GM23338 (cell line): ENCODE measurements around the gene SLC38A8. TPM values are rescaled to one million over a fixed set of nuclear protein-coding genes. Genes with fewer than 3 reads are reported as not detected.

ENCODE experiments used
- ATAC-seq: fragments of 200-7000 bp; cut with Tn5 transposase; 3 replicates; pipeline ENCODE4 v1.9.1; 2020
- DNase-seq: peaks from one replicate; pipeline ENCODE4 v3.0.0-alpha.2; 2015; ENCODE audit warnings: low spot score
- H2AFZ ChIP-seq: fragments of 200-600 bp; sonication (generic); 2 replicates; pipeline ENCODE4 v1.8.0; 2016; ENCODE audit warnings: antibody characterized with exemption, mild to moderate bottlenecking, moderate library complexity
- H3F3A ChIP-seq: fragments of 200-600 bp; sonication (generic); replicated peaks from 2 replicates; pipeline ENCODE4 v1.8.0; 2017; ENCODE audit warnings: antibody characterized with exemption, mixed run types, low read depth
- H3K27ac ChIP-seq: fragments of 200-600 bp; sonication (generic); 2 replicates; pipeline ENCODE4 v1.6.1; 2016; ENCODE audit warnings: low read depth
- H3K27me3 ChIP-seq: fragments of 200-600 bp; sonication (generic); 2 replicates; pipeline ENCODE4 v1.8.0; 2016; ENCODE audit warnings: mild to moderate bottlenecking, mixed run types, moderate library complexity; ENCODE audit not compliant: insufficient read depth
- H3K36me3 ChIP-seq: fragments of 200-600 bp; sonication (generic); 2 replicates; pipeline ENCODE4 v1.8.0; 2016; ENCODE audit warnings: mild to moderate bottlenecking; ENCODE audit not compliant: insufficient read depth
- H3K4me1 ChIP-seq: fragments of 200-600 bp; sonication (generic); 2 replicates; pipeline ENCODE4 v1.8.0; 2016; ENCODE audit warnings: mild to moderate bottlenecking, moderate library complexity; ENCODE audit not compliant: insufficient read depth
- H3K4me2 ChIP-seq: fragments of 200-600 bp; sonication (generic); 2 replicates; pipeline ENCODE4 v1.7.1; 2017; ENCODE audit warnings: mixed run types
- H3K4me3 ChIP-seq: fragments of 200-600 bp; sonication (generic); 2 replicates; pipeline ENCODE4 v1.6.1; 2016; ENCODE audit warnings: mixed run types
- H3K79me2 ChIP-seq: fragments of 200-600 bp; sonication (generic); replicated peaks from 2 replicates; pipeline ENCODE4 v1.8.0; 2017; ENCODE audit warnings: mild to moderate bottlenecking; ENCODE audit not compliant: insufficient read depth
- H3K9me2 ChIP-seq: fragments of 200-600 bp; sonication (generic); 2 replicates; pipeline ENCODE4 v1.8.0; 2017; ENCODE audit not compliant: insufficient read depth
- H4K20me1 ChIP-seq: fragments of 200-600 bp; sonication (generic); replicated peaks from 2 replicates; pipeline ENCODE4 v1.8.0; 2017; ENCODE audit warnings: mild to moderate bottlenecking; ENCODE audit not compliant: insufficient read depth
- H3K27ac Mint-ChIP-seq: 2 replicates; pipeline ENCODE4 v1.8.0; 2020; ENCODE audit warnings: inconsistent platforms, mild to moderate bottlenecking, moderate library complexity, mixed read lengths
- H3K27me3 Mint-ChIP-seq: 3 replicates; pipeline ENCODE4 v1.8.0; 2022; ENCODE audit warnings: low read depth, mild to moderate bottlenecking, moderate library complexity, mixed read lengths, inconsistent platforms; ENCODE audit not compliant: insufficient read depth, poor library complexity
- H3K36me3 Mint-ChIP-seq: 3 replicates; pipeline ENCODE4 v1.8.0; 2021; ENCODE audit warnings: low read depth, mild to moderate bottlenecking, inconsistent platforms, moderate library complexity, mixed read lengths
- H3K4me1 Mint-ChIP-seq: 3 replicates; pipeline ENCODE4 v1.8.0; 2020; ENCODE audit warnings: mild to moderate bottlenecking, inconsistent platforms, mixed read lengths
- H3K4me3 Mint-ChIP-seq: 3 replicates; pipeline ENCODE4 v1.8.0; 2021; ENCODE audit warnings: moderate library complexity, mild to moderate bottlenecking, inconsistent platforms, mixed read lengths
- H3K9me3 Mint-ChIP-seq: 3 replicates; pipeline ENCODE4 v1.8.0; 2020; ENCODE audit warnings: moderate library complexity, mild to moderate bottlenecking, inconsistent platforms, mixed read lengths
- CREB1 ChIP-seq: fragments of 250-450 bp; sonication (Bioruptor Pico); IDR thresholded peaks from 2 replicates; pipeline ENCODE4 v1.5.0; 2020; ENCODE audit warnings: low read depth, mild to moderate bottlenecking, moderate library complexity
- CTCF ChIP-seq, 2 experiments: fragments of 200-600 bp in 1 of 2; sonication (generic) in 1 of 2; conservative IDR thresholded peaks; 2 replicates each; pipeline versions ENCODE4 v1.5.1 to v1.6.1; 2016 to 2017; ENCODE audit warnings: antibody characterized with exemption in 2 of 2, low read depth in 2 of 2, mild to moderate bottlenecking in 2 of 2, moderate library complexity in 1 of 2
- EZH2 ChIP-seq: fragments of 200-600 bp; sonication (generic); IDR thresholded peaks from one replicate; pipeline ENCODE4 v1.8.0; 2017; ENCODE audit warnings: antibody characterized with exemption, mild to moderate bottlenecking, low read depth; ENCODE audit not compliant: unreplicated experiment
- EZH2phosphoT487 ChIP-seq: fragments of 200-600 bp; sonication (generic); IDR thresholded peaks from one replicate; pipeline ENCODE4 v1.8.1; 2018; ENCODE audit warnings: antibody characterized with exemption; ENCODE audit not compliant: unreplicated experiment
- JUNB ChIP-seq: IDR thresholded peaks from one replicate; pipeline ENCODE4 v1.6.1; 2016; ENCODE audit warnings: antibody characterized with exemption; ENCODE audit not compliant: unreplicated experiment
- NANOG ChIP-seq: IDR thresholded peaks from 2 replicates; pipeline ENCODE4 v1.6.1; 2016; ENCODE audit warnings: antibody characterized with exemption, borderline replicate concordance
- POLR2AphosphoS5 ChIP-seq: IDR thresholded peaks from 2 replicates; pipeline ENCODE4 v1.6.1; 2016; ENCODE audit warnings: antibody characterized with exemption, low read depth
- STAT1 ChIP-seq: IDR thresholded peaks from one replicate; pipeline ENCODE4 v1.6.1; 2016; ENCODE audit warnings: antibody characterized with exemption; ENCODE audit not compliant: unreplicated experiment
- ZNF114 ChIP-seq: fragments of 250-450 bp; sonication (Bioruptor Pico); IDR thresholded peaks from 2 replicates; pipeline ENCODE4 v1.5.0; 2020; ENCODE audit warnings: mild to moderate bottlenecking, moderate library complexity
- ZNF331 ChIP-seq: fragments of 250-450 bp; sonication (Bioruptor Pico); IDR thresholded peaks from 2 replicates; pipeline ENCODE4 v1.5.0; 2020; ENCODE audit warnings: low read depth, mild to moderate bottlenecking, moderate library complexity
- polyA plus RNA-seq: library from polyadenylated mRNA; unstranded; fragments of >200 nt; fragmentation: Nextera tagmentation; extraction: Ambion mirVana; gene quantifications from 2 replicates; pipeline ENCODE4 v1.2.1, GENCODE V29; 2016
- total RNA-seq: library from RNA; depleted of rRNA; stranded (reverse); fragments of >200 nt; shearing (Covaris generic); gene quantifications from 2 replicates; pipeline ENCODE4 v1.2.3, GENCODE V29; 2014
- TF ChIP-seq, protein P1 (sequence below): IDR thresholded peaks from 2 replicates; pipeline ENCODE4 v1.6.1; 2016; ENCODE audit warnings: antibody characterized with exemption
- TF ChIP-seq, protein P2 (sequence below): fragments of 250-450 bp; sonication (Bioruptor Pico); IDR thresholded peaks from 2 replicates; pipeline ENCODE4 v1.5.0; 2020; ENCODE audit warnings: mild to moderate bottlenecking, moderate library complexity

SLC38A8 gene
- total and polyA plus RNA-seq, 2 experiments from 2014 or later: not detected

DNA sequence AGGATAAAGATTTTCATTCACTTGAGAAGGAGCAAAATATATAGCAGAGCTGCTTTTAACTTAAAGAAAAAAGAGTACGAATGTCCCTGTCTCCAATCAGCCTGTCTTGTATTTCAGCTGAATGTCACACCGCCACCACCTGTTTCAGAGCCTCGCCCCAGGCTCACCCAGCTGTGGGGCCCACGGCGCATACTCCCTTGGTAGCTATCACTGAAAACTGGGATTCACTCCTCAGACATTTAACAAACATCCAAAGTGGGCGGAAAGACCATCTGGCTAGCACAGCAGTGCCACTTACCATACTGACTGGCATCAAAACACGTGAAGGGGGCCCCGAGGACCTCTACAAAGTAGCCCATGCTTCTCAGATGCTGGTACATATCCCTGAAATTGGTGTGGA, 25.4 kb upstream of the SLC38A8 start (continued):
- TF ChIP-seq NANOG (no peak), EZH2 (no peak), STAT1 (no peak), POLR2AphosphoS5 (no peak), EZH2phosphoT487 (no peak), ZNF331 (CRISPR knock-in tag) (no peak), CTCF (conservative IDR thresholded peaks at IDR 0.05; ENCODE audit: low read depth in 2 of 2) (no peak), CREB1 (CRISPR knock-in tag) (no peak)
- TF ChIP-seq, protein P1, sequence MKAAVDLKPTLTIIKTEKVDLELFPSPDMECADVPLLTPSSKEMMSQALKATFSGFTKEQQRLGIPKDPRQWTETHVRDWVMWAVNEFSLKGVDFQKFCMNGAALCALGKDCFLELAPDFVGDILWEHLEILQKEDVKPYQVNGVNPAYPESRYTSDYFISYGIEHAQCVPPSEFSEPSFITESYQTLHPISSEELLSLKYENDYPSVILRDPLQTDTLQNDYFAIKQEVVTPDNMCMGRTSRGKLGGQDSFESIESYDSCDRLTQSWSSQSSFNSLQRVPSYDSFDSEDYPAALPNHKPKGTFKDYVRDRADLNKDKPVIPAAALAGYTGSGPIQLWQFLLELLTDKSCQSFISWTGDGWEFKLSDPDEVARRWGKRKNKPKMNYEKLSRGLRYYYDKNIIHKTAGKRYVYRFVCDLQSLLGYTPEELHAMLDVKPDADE: no peak

GRCh38 chr16:84067640-84068039, 25.0 kb upstream of the SLC38A8 start:
- Histone ChIP-seq H3K27me3 (no peaks in the 10 kb centered on the region), H4K20me1 (no peaks in the 10 kb centered on the region), H3K4me1 (0 out of 2 replicates have a peak, but pooled peaks cover 4% of the 10 kb centered on the region), H3K9me2 (no peaks in the 10 kb centered on the region), H2AFZ (no peak overlapping the region), H3K4me2 (no peak overlapping the region), H3K4me3 (no peak overlapping the region), H3K36me3 (peaks cover 20% of the 10 kb centered on the region; the same call in 1 of the 2 replicates), H3K79me2 (no peaks in the 10 kb centered on the region), H3F3A (0 out of 2 replicates have a peak, but pooled peaks cover 6% of the 10 kb centered on the region), H3K27ac (no peak overlapping the region)
- Mint-ChIP-seq H3K27me3 (no peaks in the 10 kb centered on the region), H3K27ac (no peak overlapping the region), H3K4me1 (peaks cover 6% of the 10 kb centered on the region; the same call in 1 of the 3 replicates), H3K4me3 (no peak overlapping the region), H3K36me3 (peaks cover 45% of the 10 kb centered on the region), H3K9me3 (no peaks in the 10 kb centered on the region)
- ATAC-seq (no peak), DNase-seq (no peak)
- TF ChIP-seq, protein P2, sequence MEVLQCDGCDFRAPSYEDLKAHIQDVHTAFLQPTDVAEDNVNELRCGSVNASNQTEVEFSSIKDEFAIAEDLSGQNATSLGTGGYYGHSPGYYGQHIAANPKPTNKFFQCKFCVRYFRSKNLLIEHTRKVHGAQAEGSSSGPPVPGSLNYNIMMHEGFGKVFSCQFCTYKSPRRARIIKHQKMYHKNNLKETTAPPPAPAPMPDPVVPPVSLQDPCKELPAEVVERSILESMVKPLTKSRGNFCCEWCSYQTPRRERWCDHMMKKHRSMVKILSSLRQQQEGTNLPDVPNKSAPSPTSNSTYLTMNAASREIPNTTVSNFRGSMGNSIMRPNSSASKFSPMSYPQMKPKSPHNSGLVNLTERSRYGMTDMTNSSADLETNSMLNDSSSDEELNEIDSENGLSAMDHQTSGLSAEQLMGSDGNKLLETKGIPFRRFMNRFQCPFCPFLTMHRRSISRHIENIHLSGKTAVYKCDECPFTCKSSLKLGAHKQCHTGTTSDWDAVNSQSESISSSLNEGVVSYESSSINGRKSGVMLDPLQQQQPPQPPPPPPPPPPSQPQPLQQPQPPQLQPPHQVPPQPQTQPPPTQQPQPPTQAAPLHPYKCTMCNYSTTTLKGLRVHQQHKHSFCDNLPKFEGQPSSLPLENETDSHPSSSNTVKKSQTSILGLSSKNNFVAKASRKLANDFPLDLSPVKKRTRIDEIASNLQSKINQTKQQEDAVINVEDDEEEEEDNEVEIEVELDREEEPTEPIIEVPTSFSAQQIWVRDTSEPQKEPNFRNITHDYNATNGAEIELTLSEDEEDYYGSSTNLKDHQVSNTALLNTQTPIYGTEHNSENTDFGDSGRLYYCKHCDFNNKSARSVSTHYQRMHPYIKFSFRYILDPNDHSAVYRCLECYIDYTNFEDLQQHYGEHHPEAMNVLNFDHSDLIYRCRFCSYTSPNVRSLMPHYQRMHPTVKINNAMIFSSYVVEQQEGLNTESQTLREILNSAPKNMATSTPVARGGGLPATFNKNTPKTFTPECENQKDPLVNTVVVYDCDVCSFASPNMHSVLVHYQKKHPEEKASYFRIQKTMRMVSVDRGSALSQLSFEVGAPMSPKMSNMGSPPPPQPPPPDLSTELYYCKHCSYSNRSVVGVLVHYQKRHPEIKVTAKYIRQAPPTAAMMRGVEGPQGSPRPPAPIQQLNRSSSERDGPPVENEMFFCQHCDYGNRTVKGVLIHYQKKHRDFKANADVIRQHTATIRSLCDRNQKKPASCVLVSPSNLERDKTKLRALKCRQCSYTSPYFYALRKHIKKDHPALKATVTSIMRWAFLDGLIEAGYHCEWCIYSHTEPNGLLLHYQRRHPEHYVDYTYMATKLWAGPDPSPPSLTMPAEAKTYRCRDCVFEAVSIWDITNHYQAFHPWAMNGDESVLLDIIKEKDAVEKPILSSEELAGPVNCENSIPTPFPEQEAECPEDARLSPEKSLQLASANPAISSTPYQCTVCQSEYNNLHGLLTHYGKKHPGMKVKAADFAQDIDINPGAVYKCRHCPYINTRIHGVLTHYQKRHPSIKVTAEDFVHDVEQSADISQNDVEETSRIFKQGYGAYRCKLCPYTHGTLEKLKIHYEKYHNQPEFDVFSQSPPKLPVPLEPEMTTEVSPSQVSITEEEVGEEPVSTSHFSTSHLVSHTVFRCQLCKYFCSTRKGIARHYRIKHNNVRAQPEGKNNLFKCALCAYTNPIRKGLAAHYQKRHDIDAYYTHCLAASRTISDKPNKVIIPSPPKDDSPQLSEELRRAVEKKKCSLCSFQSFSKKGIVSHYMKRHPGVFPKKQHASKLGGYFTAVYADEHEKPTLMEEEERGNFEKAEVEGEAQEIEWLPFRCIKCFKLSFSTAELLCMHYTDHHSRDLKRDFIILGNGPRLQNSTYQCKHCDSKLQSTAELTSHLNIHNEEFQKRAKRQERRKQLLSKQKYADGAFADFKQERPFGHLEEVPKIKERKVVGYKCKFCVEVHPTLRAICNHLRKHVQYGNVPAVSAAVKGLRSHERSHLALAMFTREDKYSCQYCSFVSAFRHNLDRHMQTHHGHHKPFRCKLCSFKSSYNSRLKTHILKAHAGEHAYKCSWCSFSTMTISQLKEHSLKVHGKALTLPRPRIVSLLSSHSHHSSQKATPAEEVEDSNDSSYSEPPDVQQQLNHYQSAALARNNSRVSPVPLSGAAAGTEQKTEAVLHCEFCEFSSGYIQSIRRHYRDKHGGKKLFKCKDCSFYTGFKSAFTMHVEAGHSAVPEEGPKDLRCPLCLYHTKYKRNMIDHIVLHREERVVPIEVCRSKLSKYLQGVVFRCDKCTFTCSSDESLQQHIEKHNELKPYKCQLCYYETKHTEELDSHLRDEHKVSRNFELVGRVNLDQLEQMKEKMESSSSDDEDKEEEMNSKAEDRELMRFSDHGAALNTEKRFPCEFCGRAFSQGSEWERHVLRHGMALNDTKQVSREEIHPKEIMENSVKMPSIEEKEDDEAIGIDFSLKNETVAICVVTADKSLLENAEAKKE (CRISPR knock-in tag): no peak
- TF ChIP-seq NANOG (no peak), ZNF331 (CRISPR knock-in tag) (no peak), JUNB (no peak), EZH2phosphoT487 (no peak), ZNF114 (CRISPR knock-in tag) (no peak), CTCF (conservative IDR thresholded peaks at IDR 0.05; ENCODE audit: low read depth in 2 of 2) (no peak)
- TF ChIP-seq, protein P1: no peak
